GM19099 (cell line): Measurements from ENCODE around the gene ADAMTS14.

Source experiments
- POLR2A ChIP-seq: IDR thresholded peaks from 3 replicates; pipeline ENCODE4 v1.6.1; 2011; ENCODE audit warnings: low read depth; ENCODE audit not compliant: insufficient read length; ENCODE audit errors: extremely low read depth

ADAMTS14 gene

DNA sequence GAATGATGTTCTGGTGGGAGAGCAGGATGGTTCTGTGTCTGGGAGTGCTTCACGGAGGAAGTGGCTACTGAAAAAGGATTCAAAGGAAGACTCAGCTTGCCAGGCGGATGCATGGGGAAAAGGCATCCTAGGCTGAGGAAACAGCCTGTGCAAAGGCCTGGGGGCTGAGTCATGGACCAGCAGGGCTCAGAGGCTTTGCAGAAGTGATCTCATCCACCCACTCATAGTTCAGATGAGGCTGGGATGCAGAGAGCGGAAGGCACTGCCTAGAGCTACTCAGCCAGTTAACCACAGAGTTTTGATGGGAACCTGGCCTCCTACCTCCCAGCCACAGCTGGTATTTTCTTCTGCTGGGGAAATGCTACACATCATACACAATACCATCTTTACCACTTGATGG lies 15.8 kb upstream of the ADAMTS14 start:
- TF ChIP-seq POLR2A, result no peak

DNA sequence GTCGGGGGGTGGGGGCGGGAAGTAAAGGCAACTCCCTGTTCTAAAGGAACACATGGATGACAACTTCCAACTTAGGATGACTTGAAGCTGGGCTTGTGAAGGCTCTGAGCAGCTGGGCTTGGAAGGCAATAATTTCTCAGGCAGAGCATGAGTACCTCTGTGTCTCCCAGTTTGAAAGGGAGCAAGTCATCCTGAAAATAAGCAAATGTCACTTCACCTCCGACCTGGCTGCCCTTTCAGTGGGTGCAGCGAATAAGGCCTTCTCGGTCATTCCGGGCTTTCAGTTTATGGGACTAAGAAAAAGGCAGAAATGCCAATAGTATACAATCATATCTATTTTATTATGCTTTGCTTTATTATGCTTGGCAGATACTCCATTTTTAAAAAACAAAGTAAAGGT lies 15.3 kb upstream of the ADAMTS14 start:
- no peak for TF ChIP-seq POLR2A

DNA sequence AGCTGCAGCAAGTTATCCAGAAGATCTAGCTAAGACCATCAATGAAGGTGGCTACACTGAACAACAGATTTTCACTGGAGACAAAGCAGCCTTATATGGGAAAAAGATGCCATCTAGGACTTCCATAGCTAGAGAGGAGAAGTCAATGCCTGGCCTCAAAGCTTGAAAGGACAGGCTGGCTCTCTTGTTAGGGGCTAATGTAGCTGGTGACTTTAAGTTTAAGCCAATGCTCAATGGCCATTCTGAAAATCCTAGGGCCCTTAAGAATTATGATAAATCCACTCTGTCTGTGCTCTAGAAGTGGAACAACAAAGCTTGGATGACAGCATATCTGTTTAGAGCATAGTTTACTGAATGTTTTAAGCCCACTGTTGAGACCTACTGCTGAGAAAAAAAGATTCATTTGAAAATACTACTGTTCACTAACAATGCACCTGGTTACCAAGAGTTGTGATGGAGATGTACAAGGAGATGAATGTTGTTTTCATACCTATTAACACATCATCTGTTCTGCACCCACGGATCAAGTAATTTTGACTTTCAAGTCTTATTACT lies 13.6 kb upstream of the ADAMTS14 start:
- no peak for TF ChIP-seq POLR2A

DNA sequence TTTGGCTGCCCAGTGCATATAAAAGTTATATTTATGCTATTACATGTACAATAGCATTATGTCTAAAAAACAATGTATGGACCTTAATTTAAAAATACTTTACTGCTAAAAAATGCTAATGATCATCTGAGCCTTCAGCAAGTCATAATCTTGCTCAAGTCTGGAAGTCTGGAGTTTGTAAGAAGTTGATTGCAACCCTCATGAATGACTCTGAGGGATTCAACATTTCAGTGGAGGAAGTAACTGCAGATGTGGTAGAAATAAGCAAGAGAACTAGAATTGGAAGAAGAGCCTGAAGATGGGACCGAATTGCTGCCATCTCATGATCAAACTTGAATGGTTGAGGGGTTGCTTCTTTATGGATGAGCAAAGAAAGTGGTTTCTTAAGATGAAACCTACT lies 13.0 kb upstream of the ADAMTS14 start:
- no peak for TF ChIP-seq POLR2A

DNA sequence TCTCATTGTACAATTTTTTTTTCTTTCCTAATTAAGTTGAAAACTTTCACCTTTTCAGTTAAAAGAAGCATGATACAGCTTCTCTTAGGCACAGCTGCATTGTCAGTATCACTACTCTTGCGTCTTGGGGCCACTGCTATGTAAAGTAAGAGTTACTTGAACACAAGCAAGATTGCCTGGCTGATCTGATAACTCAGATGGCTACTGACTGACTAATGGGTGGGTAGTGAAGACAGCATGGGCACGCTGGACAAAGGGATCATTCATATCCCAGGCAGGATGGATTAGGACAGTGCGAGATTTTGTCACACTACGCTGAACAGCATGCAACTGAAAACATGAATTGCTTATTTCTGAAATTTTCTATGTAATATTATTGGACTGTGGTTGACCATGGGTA lies 11.6 kb upstream of the ADAMTS14 start:
- TF ChIP-seq POLR2A, result no peak

DNA sequence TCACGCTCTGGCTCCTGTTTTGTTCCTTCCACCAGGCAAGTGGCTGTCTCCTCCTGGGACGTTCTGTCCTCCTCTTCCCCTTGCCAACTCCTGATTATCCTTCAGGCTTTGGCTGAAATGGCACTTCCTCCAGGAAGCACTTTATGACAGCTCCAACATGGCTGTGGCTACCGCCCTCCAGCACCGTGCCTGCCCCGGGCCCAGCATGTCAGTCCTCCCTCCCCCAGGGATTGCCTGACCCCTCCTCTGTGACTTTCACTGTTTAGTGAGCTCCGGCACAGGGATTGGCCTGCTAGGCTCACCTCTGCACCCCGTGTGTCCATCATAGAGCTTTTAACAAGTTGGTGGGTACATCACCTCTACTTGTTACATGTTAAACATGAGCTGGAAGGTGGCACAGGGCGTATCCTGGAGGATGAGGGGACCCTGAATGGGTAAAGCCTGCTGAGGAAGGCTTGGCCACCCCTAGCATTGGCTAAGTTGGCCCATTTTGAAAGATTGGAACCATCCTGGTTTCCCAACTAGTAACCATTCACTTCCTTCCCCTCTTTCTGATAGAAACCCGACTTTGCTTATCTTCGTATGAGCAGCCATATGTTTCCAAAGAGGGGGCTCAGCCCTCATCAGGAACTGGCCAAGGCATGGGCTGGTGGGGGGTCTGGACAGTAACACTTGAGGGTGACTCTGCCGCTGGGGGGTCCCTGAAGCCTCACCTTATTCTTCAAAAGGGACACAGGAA lies 10.5 kb upstream of the ADAMTS14 start:
- TF ChIP-seq POLR2A, result no peak

DNA sequence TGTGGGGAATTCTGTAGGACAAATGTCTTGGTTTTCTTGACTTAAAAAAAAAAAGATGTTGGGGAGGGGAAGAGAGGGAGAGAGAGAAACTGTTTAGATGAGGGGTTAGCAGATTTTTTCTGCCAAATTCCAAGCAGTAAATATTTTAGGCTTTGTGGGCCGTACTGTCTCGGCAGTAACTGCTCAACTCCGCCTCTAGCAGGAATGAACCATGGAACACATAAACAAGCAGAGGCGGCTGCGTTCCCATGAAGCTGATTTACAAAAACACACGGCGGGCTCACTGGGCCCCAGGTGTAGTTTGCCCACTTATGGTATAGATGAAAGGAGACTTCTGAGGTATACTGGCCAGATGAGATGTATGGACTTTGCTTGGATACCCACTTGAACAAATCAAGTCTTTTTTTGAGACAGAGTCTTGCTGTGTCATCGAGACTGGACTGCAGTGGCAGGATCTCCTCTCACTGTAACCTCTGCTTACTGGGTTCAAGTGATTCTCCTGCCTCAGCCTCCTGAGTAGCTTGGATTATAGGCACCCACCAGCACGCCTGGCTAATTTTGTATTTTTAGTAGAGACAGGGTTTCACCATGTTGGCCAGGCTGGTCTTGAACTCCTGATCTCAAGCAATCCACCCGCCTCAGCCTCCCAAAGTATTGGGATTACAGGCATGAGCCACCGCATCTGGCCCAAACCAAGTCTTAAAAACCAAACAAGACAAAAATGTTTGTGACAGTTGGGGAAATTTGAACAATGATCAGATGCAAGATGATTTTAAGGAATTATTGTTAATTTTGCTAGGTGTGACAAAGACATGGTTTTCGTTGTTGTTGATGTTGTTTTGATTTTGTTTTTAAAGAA lies 9.7 kb upstream of the ADAMTS14 start:
- no peak for TF ChIP-seq POLR2A

DNA sequence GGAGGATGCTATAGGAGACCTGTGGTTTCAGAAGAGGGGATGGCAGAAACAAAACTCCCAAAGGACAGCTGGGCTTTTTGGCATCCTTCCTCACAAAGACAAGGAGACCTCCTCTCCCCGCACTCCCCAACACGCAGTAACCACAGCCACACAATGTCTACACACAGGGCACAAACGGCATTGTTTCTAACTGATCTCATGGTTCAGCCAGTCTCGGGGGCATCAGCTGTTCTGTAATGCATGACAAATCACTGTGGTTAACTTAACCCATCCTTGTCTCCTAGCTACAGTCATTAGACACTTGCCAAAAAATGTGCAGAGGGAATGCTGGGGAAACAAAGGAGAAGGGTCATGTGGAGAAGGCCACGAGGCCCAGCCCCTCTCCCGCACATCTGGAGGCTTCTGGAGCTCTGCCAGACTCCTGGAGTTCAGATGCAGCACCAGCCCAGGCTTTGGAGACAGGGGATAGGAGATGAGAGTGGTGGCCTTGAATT lies 7.6 kb upstream of the ADAMTS14 start:
- TF ChIP-seq POLR2A, result no peak

DNA sequence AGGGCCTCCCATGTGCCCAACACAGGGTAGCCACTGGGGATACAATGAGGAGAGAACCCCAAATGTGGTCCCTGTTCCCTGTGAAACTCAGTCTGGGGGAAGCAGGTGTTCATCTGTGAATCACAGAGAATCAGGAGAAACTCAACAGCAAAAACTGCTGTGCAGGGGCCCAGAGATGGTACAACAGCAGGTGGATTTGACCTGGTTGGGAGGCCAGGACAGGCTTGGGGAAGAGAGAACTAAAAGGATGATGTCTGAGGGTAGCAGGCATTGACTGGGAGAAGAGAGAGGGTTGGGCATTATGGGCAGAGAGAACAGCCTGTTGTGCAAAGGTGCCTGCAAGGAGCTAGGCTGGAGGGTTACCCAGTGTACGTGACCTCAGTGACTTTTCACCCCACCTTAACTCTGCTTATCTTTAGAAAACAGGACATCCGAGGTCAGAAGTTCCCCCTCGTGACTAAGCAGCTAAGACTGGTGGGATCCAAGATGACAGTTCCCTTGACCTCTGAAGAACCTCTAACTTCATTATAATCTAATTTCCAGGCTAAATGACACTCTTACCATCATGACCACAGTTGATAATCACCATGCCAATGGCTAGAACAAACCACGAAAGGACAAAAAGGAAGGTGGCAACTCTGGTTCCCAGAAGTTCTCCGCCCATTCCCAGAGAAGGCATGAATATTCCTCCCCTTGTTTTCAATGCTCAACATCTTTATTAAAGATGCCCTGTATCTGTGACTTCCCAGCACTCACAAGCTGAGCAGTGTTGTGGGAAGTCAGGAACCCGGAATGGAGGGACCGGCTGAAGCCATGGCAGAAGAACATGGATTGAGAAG lies 5.1 kb upstream of the ADAMTS14 start:
- TF ChIP-seq POLR2A, result no peak

DNA sequence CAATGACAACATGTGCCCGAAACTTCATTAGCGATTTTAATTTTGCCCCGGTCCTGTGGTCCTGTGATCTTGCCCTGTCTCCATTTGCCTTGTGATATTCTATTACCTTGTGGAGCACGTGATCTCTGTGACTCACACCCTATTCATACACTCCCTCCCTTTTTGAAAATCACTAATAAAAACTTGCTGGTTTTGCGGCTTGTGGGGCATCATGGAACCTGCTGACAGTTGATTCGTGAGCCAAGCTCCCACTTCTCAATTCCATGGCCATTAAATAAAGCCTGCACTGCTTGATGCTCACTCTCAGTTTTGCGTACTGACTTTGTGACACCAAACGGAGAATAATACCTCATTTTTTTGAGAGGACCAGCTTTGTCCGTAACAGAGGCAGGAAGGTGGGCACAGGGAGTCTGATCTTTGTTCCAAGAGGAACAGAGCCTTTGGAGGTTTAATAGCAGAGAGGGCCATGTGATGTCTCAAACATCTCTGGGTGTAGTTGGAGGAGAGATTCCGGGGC lies 3.8 kb upstream of the ADAMTS14 start:
- TF ChIP-seq POLR2A, result no peak

DNA sequence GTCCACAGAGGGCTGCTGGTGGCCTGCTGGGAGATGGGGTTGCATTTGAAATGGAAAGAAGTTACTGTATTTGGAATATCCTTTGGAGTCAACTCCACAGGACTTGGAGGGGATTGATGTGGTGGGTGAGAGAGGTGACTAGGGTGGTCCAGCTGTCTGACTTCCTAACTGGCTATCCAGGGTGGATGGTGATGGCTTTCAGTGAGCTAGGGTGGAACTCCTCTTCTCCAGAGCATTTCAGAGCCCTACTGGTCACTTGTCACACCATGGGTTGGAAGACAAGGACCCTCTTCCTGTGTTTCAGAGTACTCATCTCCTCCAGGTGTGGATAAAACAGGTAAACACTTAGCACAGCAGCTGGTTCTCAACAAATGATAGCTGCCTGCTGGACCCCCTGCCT lies 3.3 kb upstream of the ADAMTS14 start:
- TF ChIP-seq POLR2A, result no peak

DNA sequence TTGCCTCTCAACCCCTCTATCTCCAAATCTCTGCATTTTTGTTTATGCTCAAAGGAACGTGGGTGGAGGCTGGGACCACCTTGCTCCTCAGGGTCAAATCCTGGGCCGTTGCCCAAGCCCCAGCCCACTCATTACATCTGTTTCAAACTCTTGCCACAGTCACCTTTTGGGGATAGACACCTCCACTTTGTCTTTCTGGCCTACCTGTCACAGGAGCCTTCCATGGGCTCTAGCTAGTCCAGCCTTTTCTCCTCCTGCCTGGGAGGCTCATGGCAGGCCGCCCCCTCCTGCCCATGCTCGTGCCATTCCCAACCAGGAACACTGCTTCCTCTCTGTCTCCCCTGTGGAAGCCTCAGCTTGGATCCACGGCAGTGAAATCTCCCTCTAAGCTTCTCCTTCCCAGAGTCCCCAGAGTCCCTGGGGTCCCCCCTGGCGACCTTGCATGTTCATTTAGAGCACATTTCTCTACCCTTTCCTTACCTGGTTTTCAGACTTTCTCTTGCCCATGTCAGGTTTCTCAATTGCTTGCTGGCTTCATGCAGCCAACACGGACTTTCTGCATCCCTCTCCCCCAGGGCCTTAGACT lies 2.5 kb upstream of the ADAMTS14 start:
- no peak for TF ChIP-seq POLR2A

DNA sequence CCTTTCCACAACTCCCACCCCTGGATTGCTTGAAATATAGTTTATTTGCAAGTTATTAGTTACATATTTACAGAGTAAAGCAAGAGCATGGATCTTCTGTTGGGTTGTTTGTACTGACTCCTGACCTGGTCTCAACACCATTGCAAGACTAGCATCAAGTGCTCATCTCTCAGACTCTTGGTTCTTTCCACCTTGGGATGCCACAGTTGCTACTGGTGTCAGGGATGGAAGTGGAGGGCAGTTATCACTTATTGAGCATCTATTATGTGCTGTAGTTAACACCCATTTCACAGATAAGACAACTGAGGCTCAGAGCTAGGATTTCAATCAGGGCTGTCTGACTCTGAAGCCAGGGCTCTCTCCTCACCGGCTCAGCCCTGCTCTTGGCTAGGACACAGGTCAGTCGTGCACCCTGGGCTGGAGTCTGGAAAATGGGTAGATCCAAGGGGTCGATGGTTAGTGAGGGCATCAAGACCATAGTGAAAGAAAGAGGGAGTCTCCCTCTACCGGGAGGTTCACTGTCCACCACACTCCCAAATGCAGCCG lies 614 bp upstream of the ADAMTS14 start:
- no peak for TF ChIP-seq POLR2A

DNA sequence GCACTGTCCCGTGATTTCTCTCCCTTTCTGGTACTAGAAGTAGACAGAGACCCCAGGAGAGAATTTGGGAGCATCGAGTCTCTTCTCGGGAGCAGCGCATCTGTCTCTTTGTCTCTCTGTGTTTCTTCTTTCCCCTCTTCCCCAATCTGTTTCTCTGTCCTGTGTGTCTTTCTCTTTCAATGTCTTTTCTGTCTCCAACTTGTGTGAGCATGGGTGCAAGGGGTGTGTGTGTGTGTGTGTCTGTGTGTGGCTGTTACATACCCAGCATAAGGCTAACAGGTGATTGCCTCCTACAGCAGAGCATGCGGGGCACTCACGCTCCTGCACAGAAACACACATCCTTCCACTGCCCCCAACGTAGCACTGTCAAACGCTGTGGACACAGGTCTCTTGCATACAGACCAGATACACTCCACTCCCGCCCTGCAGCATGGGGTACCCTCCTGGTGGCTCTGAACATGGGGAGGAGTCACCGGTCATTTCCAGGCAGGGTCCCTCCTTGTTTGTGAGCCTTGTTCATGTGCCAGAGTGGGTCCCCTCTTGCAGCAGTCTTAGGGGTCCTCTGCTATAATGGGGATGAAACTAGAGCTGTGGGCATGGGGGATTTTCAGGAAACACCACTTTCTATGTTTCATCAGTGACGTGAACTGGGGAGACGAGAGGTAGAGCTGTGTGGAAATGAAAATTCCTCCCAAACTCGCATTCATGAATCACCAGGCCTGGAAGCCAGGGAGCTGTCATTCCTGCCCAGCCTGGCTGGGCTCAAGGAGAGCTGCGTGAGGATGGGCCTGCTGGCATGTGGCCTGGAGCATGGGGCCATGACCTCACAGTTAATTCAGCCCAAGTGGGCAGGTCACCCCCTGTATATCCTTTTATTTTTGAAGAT lies 980 bp downstream of the ADAMTS14 start:
- no peak for TF ChIP-seq POLR2A
